Stimulated activated CD4-positive, alpha-beta T cell treated with anti-CD3 and anti-CD28 coated beads, Interleukin-1b, Interleukin-23, amount 100 ng/mL, for 48 hours (primary cell): Measurements from ENCODE around the gene EDIL3.

Experiments used
- DNase-seq: peaks from one replicate; pipeline ENCODE4 v3.0.0-alpha.2; 2020

EDIL3 gene

DNA sequence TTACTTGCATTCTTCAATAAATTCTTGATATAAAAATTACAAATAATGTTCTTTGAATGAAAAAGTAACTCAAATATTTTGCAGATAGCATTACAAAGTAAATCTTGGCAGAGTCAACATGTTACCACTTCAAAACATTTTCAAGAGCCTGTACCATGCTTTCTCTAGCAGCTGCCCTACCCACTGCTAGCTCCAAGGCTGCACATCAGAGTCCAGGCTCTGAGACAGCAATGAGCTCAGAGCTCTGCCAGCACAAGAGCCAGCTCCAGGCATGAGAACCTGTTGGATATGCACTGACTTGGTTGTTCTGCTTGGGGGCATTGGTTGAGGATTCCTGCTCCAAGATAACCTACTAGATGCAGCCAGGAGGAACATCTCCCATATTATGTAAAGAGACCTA, 452.7 kb downstream of the EDIL3 start:
- no peak for DNase-seq

DNA sequence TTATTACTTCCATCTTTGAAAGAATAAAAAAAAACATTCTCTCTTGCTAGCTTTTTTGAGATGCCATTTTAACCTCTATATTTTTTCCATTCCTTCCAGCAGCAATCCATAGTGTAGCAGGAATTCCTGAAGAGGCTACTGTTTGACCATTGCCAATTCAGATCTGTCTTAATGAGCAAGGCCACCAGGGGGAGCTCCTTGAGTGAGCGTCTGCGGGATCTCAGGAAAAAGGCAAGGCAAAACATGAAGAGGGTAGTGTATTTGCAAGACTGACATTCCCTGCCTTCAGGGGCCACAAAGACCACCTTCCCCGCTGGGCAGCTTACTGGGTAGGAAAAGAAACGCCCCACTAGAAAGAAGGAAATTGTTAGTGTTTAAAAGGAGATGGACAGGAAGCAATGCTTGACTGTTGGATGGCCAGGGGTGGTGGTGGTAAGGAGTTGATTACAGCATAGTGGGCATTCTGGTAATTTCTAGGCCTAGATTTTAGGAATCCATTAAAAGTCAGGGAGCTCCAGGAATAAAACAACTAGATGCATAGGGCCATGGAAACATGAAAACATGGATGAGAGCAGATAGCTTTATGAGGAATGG, 457.4 kb downstream of the EDIL3 start:
- DNase-seq = peak; percentile 8

DNA sequence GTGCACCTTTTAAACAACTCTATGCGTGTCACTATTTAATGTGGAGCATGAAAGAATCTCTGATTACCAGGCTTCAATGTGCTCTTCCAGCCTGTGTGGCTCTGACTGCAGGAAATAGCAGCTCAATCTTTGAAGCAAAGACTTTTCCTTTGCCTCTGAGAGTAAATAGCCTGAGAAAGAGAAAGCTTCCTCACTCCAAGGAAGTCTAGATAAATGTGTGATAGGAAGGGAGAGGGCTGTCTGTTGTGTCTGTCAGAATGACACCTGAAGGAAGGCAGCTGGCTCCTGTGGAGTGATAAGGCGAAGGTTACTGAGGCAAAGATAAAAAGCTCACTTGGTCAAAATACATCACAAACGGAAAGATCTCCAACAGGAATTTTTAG, 458.7 kb downstream of the EDIL3 start:
- no peak for DNase-seq

DNA sequence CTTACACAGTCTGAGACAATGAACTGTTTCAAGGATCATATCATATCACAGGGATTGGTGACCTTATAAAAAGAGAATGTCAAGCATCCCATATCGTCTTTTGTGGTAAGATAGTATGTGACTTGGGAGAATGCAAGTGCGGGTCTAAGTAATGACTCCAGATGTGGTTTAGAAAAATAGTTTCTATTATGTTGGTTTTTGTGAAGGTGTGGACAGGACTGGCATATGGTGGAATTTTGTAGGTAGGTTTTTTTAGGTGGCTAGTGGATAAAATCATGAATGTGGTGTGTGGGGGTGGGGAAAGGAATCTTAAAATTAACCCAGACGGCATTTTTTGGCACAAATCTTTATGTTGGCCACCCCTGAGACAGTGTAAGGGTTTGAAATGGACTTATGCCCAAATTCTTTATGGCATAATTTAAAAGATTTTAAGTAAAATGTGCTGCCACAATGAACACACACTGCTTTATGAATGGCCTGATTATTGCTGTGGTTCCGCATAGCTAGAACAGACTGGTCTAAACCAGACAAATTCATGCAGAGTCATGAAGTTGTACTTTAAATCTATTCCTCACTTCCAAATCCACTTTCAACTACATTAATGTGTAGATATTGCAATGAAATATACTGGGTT, 459.2 kb downstream of the EDIL3 start:
- no peak for DNase-seq

DNA sequence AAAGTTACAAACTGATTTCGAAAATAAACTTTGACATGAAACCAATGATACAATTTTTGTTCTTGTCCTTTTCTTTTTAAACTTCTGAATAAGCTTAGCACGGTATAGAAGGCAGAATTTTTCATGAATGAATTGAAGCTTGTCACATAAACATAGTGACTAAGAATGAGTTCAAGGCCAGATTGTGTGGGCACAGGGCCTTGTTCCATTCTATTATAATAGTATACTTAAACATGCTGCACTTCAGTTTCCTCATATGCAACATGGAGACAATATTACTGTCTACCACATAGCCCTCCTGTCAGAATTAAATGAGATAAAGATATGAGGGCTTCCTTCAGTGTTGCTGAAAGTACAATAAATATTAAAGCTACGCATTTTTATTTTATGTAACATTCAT, 459.8 kb downstream of the EDIL3 start:
- no peak for DNase-seq

DNA sequence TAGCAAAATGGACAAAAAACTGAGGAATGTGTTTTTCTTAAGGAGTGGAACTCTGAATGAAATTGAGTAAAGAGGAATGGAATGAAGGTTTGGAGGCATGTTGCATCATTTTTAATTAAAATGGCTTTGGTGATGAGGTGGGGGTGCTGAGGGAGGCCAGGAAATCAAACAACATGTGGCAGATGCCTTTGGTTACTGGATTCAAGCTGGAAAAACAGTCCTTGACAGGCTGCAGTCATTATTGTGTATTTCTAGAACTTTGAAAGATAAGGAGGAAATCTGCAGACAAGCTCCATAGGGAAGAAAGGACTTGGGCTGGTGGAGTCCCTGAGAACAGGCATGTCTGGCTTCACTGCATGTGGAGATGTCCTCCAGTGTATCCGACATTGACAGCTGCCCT, 460.5 kb downstream of the EDIL3 start:
- no peak for DNase-seq

DNA sequence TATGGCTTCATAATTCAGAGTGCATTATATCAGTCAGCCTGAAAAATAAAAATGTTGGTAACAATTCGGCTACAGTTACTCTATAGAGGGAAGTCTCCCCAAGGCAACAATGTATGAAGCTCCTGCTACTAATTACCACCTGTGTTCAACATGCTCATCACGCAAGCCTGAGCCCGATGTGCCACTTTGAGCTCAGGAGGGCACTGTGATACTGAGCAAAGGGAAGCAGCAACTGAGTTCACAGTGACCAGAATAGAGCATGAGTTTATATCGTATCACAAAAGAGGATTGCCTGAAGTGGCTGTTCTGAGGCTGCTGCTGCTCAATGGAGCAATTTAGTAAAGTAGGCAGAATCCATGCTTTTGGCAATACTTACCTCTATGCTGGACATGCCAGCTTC, 462.0 kb downstream of the EDIL3 start:
- no peak for DNase-seq

DNA sequence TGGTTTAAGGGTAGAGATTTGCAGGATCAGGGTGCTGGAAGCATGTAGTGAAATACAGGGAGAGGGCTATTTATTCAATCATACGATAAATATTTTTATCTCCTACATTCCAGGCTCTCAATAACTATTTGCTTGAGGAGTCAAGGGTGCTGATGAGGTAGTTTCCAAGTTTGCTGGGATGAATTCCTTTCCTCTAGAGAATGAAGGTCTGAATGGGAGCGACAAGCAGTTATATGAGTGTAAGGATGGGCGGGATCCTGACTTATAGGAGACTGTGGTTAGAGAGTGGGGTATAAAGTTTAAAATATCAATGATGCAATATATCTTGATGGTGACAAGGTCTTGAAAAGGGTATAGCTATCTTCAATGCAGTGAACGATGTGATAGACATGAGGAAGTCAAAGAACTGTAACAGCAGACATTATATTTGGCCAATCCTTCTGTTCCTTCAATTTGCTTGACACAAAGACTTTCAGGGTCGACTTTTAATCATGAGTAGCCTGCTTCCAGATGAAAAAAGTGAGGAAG, 462.9 kb downstream of the EDIL3 start:
- DNase-seq = no peak

DNA sequence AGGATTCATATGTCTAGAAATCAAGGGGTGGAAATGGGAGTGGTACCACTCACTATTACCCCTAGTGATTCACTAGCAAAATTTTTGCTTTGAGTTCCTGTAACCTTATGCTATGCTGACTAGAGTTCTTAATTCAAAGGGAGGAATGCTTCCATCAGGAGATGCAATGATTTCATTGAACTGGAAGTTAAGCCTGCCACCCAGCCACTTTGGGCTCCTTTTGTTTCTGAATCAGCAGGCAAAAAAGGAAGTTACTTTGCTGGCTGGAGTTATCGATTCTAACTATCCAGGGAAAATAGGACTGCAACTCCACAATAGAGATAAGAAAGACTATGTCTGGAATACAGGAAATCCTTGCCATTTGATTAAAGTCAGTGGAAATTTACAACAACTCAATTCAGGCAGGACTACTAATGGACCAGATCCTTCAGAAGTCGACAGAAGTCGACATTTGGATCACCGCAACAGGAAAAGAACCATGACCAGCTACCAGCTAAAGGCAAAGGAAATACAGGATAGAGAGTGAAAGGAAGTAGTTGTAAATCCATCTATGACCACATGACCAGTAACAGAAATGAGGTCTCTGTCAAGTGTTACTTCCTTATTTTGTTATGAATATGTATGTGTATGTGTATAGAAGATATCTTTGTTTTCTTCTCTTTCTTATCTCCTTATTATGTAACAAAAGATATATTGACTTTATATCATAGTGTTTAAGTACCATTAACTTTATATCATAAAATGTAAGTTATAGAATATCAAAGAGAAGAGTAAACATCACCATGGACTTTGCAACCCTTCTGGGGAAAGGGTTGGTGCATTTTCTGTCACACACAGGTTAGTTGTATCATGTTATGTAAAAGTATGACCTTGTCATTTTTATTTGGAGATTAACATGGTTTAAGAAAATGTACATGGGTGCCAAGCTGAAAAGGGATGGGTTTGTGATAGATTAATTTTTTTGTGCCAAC, 465.3 kb downstream of the EDIL3 start:
- DNase-seq = no peak

DNA sequence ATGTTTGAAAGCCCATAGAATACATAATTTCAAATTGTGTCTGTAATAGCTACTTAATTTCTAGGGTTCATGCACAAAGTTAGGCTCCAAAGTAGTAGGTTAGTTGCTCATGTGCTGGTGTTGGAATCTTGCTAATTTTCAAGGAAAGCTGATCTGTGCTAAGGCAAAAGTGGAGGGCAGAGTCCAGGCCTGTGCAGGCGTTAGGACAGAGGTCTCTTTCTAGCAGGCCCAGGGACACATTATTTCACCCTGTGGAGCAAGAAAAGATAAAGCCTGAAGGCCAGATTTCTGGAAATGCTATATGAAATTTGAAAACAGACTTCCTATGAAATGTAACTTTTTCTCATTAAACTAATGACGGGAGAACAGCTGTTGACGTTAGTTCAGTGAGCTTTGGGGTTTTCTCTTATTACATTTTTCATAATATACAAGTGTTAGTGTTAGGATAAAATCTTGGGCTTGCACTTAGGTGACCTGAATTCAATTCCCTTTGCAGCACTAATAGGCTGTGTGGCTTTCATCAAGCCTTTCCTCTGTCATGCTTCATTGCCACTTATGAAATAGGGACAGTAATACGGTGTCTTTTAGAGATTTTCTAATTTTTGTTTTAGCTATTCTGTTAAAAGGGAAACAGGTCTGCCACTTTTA, 467.3 kb downstream of the EDIL3 start:
- no peak for DNase-seq

DNA sequence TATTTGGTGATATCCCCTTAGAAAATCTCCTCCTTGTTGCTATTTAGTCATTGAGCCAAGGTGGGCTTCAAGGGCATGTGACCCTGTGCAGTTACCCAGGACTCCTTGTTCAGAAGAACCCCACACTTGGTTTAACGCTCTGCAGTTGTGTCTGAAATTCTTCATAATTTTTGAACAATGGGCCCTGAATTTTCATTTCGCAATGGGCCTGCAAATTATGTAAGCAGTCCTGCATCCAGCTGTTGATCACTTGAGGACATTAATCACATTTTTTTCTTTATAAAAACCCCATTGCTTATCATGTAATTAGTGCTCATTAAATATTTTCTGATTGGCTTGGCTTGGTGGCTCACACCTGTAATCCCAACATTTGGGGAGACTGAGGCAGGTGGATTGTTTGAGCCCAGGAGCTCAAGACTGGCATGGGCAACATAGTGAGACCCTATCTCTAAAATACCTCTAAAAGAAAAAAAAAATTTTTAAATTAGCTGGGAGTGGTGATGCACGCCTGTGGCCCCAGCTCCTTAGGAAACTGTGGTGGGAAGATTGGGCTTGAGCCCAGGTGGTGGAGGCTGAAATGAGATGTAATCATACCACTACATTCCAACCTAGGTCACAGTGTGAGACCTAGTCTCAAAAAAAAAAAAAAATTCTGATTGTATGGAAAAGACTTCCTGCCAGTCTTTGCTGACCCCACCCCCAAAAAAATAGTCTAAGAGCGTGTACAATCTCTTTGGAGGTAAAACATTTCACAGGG, 469.8 kb downstream of the EDIL3 start:
- DNase-seq = no peak

DNA sequence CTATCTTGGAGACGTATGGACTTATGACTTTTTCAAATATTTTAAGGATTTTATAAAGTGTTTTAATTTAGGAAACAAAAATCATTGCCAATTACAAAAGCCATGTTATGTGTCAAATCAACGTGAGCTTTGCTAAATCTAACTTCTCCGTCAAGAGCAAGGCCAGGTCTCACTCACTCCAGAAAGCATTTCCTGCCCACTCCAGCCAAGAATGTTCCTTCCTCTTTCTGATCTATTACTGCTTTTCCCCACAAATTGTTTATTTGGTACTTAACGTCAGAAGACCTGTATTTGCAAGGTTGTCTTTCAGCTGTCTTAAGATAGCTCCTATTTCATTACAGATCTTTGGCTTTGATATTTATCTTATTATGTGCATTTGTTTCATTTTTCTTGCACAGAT, 470.5 kb downstream of the EDIL3 start:
- no peak for DNase-seq

DNA sequence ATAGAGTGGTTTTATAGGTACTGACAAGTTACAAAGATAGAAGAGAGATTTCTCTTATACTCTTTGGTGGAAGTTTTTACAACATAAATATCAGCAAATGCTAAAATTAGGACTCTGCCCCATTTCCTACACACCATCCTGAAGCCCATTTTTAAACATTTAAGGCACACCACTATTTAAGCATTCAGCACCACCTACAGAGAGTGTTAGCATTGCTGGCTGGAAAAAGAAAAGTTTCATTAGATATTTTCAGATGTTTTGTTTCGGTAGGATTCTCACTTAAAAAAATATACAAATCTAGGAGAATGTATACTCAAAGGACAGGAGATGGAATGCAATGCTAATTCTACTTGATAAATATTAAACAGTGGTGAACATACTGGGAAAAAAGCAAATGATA, 471.1 kb downstream of the EDIL3 start:
- DNase-seq = no peak

DNA sequence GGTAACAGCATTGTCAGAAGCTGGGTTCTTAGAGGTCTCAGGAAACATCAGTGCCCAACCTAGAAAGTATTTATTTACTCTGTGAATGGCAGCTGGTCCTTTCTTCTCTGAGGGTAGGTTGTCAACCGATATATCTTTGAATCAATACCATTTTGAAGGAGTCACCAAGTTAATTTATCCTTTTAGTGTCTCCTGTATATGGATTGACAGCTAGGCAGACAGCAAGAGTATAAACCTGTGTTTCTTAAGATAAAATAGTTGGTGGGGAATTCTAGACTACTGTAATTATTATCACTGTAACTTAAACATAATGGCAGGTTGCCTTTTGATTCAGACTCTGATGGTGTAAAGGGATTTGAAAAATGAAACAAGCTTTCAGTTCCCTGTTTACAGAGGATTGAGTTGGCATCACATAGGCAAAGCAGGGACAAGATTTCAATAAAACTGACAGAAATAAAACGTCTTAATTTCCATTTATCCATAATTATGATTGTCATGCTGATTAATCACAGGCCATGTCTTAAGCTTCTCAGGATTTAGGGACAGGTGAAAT, 473.2 kb downstream of the EDIL3 start:
- no peak for DNase-seq

DNA sequence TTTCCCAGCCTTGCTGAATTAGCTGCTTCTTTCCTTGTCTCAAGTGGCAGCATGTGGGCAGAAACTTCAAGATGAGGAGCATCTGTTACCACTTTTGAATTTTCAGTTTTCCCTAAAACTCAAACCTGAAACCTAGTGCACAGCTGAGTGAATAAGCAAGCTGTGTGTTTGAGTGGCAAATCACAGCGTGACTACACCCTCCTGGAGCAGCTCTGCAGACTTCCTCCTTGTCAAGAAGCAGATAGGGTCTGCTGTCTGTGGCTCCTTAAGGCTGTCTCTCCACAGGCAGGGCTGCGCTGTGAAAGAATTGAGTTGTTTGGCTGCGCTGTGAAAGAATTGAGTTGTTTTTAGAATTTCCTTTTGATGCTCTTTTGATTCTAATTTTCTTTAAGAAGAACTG, 484.4 kb downstream of the EDIL3 start:
- DNase-seq = no peak

DNA sequence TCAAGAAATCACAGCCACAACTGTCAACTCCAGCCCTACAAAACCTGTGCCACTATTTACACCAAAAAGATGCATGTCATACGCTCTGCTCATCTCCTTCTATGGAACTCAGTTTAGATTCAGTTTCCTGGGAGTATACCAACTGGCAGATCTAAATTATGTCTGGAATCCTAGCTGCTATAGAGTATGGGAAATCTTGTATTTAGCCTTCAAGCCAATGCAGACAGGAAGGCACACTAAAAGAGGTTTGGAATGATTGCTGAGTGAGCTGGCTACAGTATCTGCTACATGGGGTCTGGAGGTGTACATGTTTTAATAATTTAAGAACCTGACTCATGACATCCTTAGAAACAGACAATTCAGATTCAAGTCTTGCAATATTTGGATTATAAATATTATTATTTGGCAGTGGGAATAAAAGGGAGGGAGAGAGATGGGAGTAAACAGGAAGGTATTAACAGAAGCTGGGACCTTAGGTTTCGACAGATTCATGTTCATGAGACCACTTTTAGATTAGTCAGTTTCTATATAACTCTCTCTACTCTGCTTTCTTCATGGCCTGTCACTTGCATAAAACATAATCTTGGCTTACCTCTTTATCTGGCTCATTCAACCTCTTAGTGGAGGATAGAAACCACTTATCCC, 485.2 kb downstream of the EDIL3 start:
- DNase-seq = no peak

DNA sequence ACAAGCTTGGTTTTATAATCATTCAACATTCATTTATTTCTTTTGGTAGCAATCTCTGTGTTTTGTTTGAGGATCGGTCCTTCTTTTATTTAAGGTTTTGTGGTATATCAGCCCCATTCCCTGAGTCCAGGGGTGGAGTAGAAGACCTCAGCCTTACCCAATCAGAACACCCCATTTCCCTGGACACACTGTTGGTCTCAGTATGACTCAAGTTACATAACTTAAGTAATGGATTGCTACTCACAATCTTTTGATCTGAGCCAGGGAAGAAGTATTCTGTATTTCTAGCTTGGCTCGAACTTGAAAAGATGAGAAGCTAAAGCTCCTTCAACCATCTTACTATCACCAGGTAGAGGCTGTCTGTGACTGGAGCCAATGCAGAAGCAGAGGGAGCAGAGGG, 488.8 kb downstream of the EDIL3 start:
- DNase-seq = no peak

DNA sequence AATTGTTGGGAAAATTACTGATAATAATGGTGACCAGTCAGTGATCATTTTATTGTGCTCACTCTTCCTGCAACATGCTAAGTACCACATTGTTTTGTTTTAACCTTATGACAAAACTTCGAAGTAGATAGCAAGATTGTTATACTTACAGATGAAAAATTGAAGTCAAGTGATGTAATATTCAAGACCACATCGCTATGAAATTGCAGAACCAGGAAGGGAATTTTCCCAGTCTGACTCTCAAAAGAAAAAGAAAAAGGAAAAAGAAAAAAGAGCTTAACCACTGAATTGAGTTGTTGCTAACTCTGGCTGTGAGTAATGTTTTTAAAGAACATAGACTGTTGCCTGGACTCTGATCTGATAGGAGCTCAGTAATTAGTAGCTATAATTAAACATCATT, 493.4 kb downstream of the EDIL3 start:
- no peak for DNase-seq
